Dedifferentiated amniotic fluid mesenchymal stem cell (primary cell): ENCODE measurements around the gene DNAJC8.

Experiments used
- DNase-seq: peaks from one replicate; pipeline ENCODE4 v3.0.0-alpha.2; 2016; ENCODE audit errors: extremely low spot score

The DNAJC8 gene

GRCh38 chr1:28232558-28233263, at the start of gene DNAJC8:
TSS of gene DNAJC8 (minus strand) at chr1:28233029. CDS start at chr1:28232998, 31 bp downstream.
- peak; percentile 95 for DNase-seq

- no peak for DNase-seq
Observed at GRCh38 chr1:28281608-28282425, 49.0 kb upstream of the DNAJC8 start.

- no peak for DNase-seq
Observed at GRCh38 chr1:28280977-28281381, 48.1 kb upstream of the DNAJC8 start.

- no peak for DNase-seq
Observed at GRCh38 chr1:28280501-28280900, 47.7 kb upstream of the DNAJC8 start.

- no peak for DNase-seq
Observed at GRCh38 chr1:28279721-28280120, 46.9 kb upstream of the DNAJC8 start.

- no peak for DNase-seq
Observed at GRCh38 chr1:28278763-28279162, 45.9 kb upstream of the DNAJC8 start.

GRCh38 chr1:28273216-28273860, 40.5 kb upstream of the DNAJC8 start:
- DNase-seq = no peak

GRCh38 chr1:28272215-28272852, 39.5 kb upstream of the DNAJC8 start:
- DNase-seq = no peak

- DNase-seq = no peak
Observed at GRCh38 chr1:28269529-28269928, 36.7 kb upstream of the DNAJC8 start.

GRCh38 chr1:28267633-28268032, 34.8 kb upstream of the DNAJC8 start:
- DNase-seq = no peak

- DNase-seq = no peak
Observed at GRCh38 chr1:28266920-28267322, 34.1 kb upstream of the DNAJC8 start.

GRCh38 chr1:28265577-28265976, 32.7 kb upstream of the DNAJC8 start:
- no peak for DNase-seq

GRCh38 chr1:28264897-28265296, 32.1 kb upstream of the DNAJC8 start:
- DNase-seq = no peak

GRCh38 chr1:28260803-28261174, 28.0 kb upstream of the DNAJC8 start:
- no peak for DNase-seq

- peak; percentile 77 for DNase-seq
Observed at GRCh38 chr1:28259934-28260802, 27.3 kb upstream of the DNAJC8 start.

GRCh38 chr1:28259252-28259933, 26.6 kb upstream of the DNAJC8 start, which contains the start of gene SESN2:
TSS of gene SESN2 (plus strand) at chr1:28259518. CDS start at chr1:28259848, 330 bp downstream.
- DNase-seq = peak; percentile 99

- DNase-seq = peak; percentile 14
Observed at GRCh38 chr1:28258628-28259251, 25.9 kb upstream of the DNAJC8 start.

GRCh38 chr1:28257736-28258135, 24.9 kb upstream of the DNAJC8 start:
- no peak for DNase-seq

- DNase-seq = no peak
Observed at GRCh38 chr1:28256197-28256827, 23.5 kb upstream of the DNAJC8 start.
